Progenitor cell of endocrine pancreas (in vitro differentiated cells): Measurements from ENCODE around the gene COL11A1. TPM values are rescaled to one million over a fixed set of nuclear protein-coding genes. Genes with fewer than 3 reads are reported as not detected.

Source experiments
- DNase-seq: peaks from one replicate; pipeline ENCODE4 v3.0.0; 2021; ENCODE audit warnings: low spot score; ENCODE audit not compliant: unreplicated experiment
- H3K27ac Mint-ChIP-seq: 2 replicates; pipeline ENCODE4 v1.8.0; 2021; ENCODE audit warnings: mild to moderate bottlenecking, moderate library complexity, mixed read lengths
- H3K27me3 Mint-ChIP-seq: 2 replicates; pipeline ENCODE4 v1.8.0; 2021; ENCODE audit warnings: mixed read lengths
- H3K36me3 Mint-ChIP-seq: 2 replicates; pipeline ENCODE4 v1.8.0; 2022; ENCODE audit warnings: mixed read lengths; ENCODE audit not compliant: insufficient read depth
- H3K4me1 Mint-ChIP-seq: 2 replicates; pipeline ENCODE4 v1.8.0; 2021; ENCODE audit warnings: low read depth, mixed read lengths
- H3K4me3 Mint-ChIP-seq: 2 replicates; pipeline ENCODE4 v1.8.0; 2021; ENCODE audit warnings: low read depth, mild to moderate bottlenecking, moderate library complexity, mixed read lengths
- H3K9me3 Mint-ChIP-seq: 2 replicates; pipeline ENCODE4 v1.8.0; 2021; ENCODE audit warnings: low read depth, mixed read lengths
- long read RNA-seq: library from polyadenylated mRNA; unstranded; transcript quantifications from one replicate; pipeline ENCODE4 v2.0.0, GENCODE V29; 2020
- total RNA-seq: library from RNA; stranded (reverse); gene quantifications from 2 replicates; pipeline ENCODE4 v1.2.1, GENCODE V29; 2021
- TF ChIP-seq, protein P1 (sequence below): fragments of 200-600 bp; sonication (generic); IDR thresholded peaks from one replicate; pipeline ENCODE4 v1.5.0; 2021; ENCODE audit warnings: antibody characterized with exemption, mild to moderate bottlenecking; ENCODE audit not compliant: unreplicated experiment

Gene COL11A1
- total RNA-seq = 2.3 and 2.4 TPM in 2 replicates
- long read RNA-seq, partial matches to known transcripts = 3 of 3 reads
- long read RNA-seq, other reads (novel, unspliced or antisense) = 0 of 3 reads

DNA sequence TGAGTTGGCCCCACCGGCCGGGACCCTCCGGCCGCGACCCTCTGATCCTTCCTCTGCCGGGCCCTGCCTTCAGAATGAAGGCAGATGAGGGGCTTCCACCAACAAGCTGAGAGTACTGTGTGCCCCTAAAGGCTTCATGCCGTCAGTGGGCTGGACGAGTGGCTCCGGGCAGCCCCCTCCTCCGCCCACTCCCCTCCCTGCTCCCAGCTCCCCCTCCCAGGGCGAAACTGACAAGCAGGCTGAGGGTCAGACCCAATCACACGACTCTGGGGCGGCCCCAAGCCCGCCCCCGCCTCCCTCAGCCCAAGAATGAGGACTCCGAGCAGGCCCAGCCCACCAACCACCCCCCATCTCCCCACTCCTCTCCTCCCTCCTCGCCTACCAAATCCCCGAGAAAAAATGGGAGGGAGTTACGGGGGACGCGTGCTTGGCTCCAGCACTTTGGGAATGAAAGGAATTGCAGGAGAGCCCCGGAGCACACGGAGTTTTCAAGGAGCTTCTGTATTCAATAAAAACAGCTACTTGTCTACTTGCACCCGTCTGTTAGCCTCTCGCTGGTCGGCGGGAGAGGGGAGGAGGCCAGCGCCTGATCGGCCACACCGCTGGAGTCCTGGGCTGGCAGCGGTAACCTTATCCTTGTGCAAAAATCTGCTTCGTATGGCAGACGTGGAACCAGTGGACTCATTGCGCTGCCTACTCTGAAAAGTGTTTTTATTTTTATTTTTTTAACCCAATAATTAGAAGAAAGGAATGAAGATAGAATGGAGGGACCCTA lies at the start of gene COL11A1:
COL11A1 (minus strand) TSS at position 147 of the 775 bp plus-strand sequence. CDS start 344 bp downstream, outside the sequence.
- Mint-ChIP-seq H3K27me3 (peaks cover 35% of the 10 kb centered on the region), H3K27ac (peak within 1 kb of the TSS; percentile 41), H3K36me3 (no peaks in the 10 kb centered on the region)

DNA sequence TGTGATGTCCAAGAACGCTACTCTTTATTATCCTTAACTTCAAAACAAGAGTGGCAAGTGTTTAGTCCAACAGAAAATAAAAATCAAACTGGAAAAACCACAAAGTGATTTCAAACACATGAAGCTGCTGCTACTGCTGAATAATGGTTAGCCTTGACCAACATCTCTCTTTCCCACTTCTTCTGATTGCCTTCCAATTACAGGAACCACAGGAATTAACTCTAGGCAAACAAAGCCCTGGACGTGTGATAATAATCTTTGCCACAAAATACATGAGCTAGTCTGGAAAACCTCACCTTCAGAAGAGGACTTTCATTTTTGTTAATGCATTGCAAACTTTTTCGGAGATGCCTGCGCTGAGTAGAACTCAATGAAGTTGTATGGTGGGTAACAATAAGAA lies 48.6 kb upstream of the COL11A1 start:
- no peak overlapping the region for H3K4me3 Mint-ChIP-seq
- H3K27me3 Mint-ChIP-seq = no peaks in the 10 kb centered on the region
- no peaks in the 10 kb centered on the region for H3K36me3 Mint-ChIP-seq
- TF ChIP-seq, protein P1, sequence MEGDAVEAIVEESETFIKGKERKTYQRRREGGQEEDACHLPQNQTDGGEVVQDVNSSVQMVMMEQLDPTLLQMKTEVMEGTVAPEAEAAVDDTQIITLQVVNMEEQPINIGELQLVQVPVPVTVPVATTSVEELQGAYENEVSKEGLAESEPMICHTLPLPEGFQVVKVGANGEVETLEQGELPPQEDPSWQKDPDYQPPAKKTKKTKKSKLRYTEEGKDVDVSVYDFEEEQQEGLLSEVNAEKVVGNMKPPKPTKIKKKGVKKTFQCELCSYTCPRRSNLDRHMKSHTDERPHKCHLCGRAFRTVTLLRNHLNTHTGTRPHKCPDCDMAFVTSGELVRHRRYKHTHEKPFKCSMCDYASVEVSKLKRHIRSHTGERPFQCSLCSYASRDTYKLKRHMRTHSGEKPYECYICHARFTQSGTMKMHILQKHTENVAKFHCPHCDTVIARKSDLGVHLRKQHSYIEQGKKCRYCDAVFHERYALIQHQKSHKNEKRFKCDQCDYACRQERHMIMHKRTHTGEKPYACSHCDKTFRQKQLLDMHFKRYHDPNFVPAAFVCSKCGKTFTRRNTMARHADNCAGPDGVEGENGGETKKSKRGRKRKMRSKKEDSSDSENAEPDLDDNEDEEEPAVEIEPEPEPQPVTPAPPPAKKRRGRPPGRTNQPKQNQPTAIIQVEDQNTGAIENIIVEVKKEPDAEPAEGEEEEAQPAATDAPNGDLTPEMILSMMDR = no peak
- DNase-seq = no peak
- H3K27ac Mint-ChIP-seq = no peak overlapping the region
- H3K9me3 Mint-ChIP-seq = no peaks in the 10 kb centered on the region
- no peaks in the 10 kb centered on the region for H3K4me1 Mint-ChIP-seq

More for the DNA sequence above, at the start of gene COL11A1:
- DNase-seq = peak; percentile 34
- Mint-ChIP-seq H3K4me3 (peak within 1 kb of the TSS; percentile 82), H3K4me1 (peaks cover 10% of the 10 kb centered on the region), H3K9me3 (no peaks in the 10 kb centered on the region)
- TF ChIP-seq, protein P1 = no peak

DNA sequence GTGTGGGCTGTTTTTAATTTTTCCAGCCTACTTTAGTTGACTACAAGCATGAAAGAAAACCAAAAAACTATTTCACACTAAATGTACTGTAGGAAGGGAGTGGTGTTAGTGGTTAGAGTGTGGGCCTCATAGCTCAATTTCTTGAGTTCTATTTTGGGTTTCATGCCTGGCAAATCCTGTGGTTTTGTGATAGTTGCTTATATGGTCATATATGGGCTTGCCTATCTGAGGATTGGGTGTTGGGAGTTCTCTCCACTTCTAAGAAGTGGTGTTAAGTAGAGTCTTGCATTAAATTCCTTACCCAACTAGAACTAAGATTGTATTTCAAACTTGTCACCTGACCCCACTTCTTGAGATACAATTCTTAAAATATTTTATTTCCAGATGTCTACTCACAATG lies 37.8 kb upstream of the COL11A1 start:
- no peak overlapping the region for H3K27ac Mint-ChIP-seq
- H3K9me3 Mint-ChIP-seq = no peaks in the 10 kb centered on the region
- H3K27me3 Mint-ChIP-seq = no peaks in the 10 kb centered on the region

DNA sequence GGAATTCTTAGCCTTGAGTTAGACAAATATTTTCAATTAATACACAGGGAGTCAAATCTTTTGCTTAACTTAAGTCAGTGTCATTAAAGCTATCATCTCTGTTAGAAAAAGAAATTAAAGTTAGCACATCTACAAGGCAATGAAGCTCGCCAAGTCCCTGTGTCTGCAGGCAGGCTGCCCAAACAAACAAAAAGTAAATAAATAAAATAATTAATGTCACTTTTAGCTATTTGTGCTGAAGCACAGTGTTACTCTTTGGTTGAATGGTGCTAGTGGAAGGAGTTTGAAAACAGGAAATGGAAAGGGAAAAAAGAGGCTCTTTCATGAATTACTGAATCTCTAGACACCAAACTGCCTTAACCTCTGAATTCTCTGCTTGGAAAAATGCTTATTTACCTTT lies 37.1 kb upstream of the COL11A1 start:
- DNase-seq = no peak
- Mint-ChIP-seq H3K36me3 (no peaks in the 10 kb centered on the region), H3K27ac (no peak overlapping the region), H3K4me3 (no peak overlapping the region), H3K9me3 (no peaks in the 10 kb centered on the region), H3K4me1 (no peaks in the 10 kb centered on the region), H3K27me3 (no peaks in the 10 kb centered on the region)
- TF ChIP-seq, protein P1 = no peak

More for the DNA sequence above, 37.8 kb upstream of the COL11A1 start:
- TF ChIP-seq, protein P1 = no peak
- no peak overlapping the region for H3K4me3 Mint-ChIP-seq
- no peak for DNase-seq
- no peaks in the 10 kb centered on the region for H3K4me1 Mint-ChIP-seq
- H3K36me3 Mint-ChIP-seq = no peaks in the 10 kb centered on the region

DNA sequence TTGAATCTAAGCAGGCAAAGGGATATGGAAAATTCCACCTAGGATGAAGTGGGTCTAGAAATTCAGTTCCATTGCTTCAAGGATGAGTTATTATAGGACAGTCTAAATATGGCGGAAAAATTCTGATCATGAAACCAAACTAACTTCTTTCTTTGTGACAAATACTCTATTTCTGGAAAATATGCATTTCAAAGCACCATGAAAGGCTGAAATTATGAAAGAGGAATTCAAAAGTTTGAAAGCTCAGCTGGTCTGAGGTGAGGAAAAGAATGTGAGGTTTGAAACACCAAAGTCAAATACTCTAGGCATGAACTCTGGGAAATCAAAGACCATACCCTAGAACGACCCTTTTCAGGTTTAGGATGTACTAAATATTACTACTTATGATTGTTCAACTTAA lies 36.4 kb upstream of the COL11A1 start:
- TF ChIP-seq, protein P1 = no peak
- Mint-ChIP-seq H3K4me1 (no peaks in the 10 kb centered on the region), H3K4me3 (no peak overlapping the region), H3K36me3 (no peaks in the 10 kb centered on the region), H3K27me3 (no peaks in the 10 kb centered on the region), H3K9me3 (no peaks in the 10 kb centered on the region), H3K27ac (no peak overlapping the region)
- no peak for DNase-seq
